Fibroblast of the conjunctiva (primary cell): Measurements from ENCODE around the gene MMGT1.
"Not testable (repeated sequence)": the region's sequence is repeated elsewhere in the genome, so short reads cannot be mapped to it uniquely, and the experiment has no call there.

ENCODE experiments used
- DNase-seq: peaks from one replicate; pipeline ENCODE4 v3.0.0-alpha.2; 2010; ENCODE audit warnings: low read depth

The MMGT1 gene

DNA sequence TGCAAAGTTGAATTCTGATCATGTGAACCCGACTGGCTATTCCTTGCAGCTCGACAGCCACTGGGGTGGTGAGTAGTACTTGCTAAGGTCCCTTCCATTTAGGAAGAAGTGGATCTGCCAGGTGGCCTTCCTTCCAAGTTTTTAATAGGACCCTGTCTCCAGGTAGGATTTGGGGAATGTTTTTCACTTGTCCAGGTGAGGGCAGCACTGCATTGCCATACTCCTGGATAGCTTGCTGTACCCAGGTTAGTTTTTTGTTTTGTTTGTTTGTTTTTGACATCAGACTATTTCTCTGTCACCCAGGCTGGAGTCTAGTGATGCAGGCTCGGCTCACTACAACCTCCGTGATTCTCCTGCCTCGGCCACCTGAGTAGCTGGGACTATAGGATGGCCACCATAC is 50.4 kb downstream of the MMGT1 start:
- DNase-seq, result no peak

DNA sequence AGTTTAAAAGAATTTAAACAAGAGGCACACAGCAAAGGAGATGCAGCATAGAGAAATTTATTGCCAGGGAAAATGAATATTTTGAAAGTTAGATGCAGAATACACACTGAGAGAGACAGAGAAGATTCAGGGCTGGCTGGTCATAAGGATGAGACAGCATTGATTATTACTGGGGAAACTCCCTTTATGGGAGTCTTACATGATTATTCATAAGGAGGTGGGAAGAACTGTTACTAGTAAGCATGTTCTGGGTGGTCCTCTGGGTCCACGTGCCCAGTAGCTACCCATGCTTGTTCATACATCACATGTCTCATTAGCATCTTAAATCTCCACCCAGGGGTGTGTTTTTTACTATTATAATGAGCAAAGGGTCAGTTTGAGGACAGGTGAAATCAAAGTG is 53.3 kb downstream of the MMGT1 start:
- not testable (repeated sequence) for DNase-seq

DNA sequence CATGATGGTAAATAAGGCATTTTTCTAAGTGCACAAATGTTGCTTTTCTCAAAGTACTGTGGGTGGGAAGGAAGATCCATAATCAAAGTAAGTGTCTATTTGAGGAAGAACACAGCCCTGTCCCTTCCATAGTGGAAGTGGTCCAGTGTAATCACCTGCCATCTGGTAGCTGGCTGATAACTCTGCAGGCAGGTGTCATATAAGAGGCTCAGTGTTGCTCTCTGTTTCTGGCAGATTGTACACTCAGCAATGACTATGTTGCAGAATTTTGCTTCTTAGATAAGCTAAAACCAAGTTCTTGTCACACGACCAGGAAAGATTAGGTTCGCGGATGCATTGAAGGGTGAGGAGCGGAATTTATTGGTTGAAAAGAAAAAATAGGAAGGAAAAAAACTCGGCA is 59.4 kb downstream of the MMGT1 start:
- no peak for DNase-seq
